ENCODE data around the gene ITGB1.

DNA sequence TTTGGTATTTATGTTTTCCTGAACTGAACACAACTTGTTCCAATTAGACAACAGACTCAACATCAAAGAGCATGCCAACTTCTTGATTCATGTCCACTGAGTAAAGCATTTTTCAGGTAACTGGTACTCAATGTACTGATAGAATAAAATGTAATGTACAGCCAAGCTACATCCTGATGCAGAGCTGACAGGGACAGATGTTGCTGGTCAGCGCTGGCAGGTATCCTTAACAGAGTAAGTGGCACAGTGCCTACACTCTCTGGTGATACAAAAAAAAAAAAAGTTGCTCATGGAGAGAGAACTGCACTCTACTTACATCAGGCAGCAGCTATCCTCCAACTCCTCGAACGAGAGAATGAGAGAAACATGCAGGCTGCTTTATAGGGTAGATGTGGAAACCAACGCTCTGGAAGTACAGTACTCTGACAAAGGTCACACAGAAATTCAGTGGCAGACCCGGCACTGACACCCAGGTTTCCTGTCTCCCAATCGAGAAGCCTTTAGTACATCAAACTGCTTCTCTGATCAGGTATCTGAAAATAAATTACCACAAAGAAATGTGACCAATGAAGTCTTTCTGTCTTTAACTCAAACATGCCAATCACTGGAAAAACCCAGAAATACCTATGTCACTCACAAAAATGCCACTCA is 4.6 kb downstream of the ITGB1 start:
- TF ChIP-seq, protein P1, sequence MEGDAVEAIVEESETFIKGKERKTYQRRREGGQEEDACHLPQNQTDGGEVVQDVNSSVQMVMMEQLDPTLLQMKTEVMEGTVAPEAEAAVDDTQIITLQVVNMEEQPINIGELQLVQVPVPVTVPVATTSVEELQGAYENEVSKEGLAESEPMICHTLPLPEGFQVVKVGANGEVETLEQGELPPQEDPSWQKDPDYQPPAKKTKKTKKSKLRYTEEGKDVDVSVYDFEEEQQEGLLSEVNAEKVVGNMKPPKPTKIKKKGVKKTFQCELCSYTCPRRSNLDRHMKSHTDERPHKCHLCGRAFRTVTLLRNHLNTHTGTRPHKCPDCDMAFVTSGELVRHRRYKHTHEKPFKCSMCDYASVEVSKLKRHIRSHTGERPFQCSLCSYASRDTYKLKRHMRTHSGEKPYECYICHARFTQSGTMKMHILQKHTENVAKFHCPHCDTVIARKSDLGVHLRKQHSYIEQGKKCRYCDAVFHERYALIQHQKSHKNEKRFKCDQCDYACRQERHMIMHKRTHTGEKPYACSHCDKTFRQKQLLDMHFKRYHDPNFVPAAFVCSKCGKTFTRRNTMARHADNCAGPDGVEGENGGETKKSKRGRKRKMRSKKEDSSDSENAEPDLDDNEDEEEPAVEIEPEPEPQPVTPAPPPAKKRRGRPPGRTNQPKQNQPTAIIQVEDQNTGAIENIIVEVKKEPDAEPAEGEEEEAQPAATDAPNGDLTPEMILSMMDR (IDR thresholded peaks at IDR 0.05 in 2 of 3, conservative IDR thresholded peaks at IDR 0.05 in 1 of 3; ENCODE audit: control insufficient read depth in 2 of 3, extremely low read depth in 1 of 3, insufficient read depth in 1 of 3, low read depth in 3 of 3, low read length in 3 of 3): no peak
- no peak for TF ChIP-seq EZH2 (IDR thresholded peaks at IDR 0.05; ENCODE audit: borderline replicate concordance, control insufficient read depth, low read depth, low read length)
- no peak for TF ChIP-seq POLR2AphosphoS5 (IDR thresholded peaks at IDR 0.05; ENCODE audit: low read length)
- no peak for TF ChIP-seq POLR2A (IDR thresholded peaks at IDR 0.05; ENCODE audit: low read depth, low read length)
- TF ChIP-seq, protein P2, sequence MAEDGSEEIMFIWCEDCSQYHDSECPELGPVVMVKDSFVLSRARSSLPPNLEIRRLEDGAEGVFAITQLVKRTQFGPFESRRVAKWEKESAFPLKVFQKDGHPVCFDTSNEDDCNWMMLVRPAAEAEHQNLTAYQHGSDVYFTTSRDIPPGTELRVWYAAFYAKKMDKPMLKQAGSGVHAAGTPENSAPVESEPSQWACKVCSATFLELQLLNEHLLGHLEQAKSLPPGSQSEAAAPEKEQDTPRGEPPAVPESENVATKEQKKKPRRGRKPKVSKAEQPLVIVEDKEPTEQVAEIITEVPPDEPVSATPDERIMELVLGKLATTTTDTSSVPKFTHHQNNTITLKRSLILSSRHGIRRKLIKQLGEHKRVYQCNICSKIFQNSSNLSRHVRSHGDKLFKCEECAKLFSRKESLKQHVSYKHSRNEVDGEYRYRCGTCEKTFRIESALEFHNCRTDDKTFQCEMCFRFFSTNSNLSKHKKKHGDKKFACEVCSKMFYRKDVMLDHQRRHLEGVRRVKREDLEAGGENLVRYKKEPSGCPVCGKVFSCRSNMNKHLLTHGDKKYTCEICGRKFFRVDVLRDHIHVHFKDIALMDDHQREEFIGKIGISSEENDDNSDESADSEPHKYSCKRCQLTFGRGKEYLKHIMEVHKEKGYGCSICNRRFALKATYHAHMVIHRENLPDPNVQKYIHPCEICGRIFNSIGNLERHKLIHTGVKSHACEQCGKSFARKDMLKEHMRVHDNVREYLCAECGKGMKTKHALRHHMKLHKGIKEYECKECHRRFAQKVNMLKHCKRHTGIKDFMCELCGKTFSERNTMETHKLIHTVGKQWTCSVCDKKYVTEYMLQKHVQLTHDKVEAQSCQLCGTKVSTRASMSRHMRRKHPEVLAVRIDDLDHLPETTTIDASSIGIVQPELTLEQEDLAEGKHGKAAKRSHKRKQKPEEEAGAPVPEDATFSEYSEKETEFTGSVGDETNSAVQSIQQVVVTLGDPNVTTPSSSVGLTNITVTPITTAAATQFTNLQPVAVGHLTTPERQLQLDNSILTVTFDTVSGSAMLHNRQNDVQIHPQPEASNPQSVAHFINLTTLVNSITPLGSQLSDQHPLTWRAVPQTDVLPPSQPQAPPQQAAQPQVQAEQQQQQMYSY (CRISPR knock-in tag; IDR thresholded peaks at IDR 0.05): no peak
- no peak for TF ChIP-seq TAF1 (IDR thresholded peaks at IDR 0.05; ENCODE audit: borderline replicate concordance, low read depth, low read length)
- TF ChIP-seq GABPA (IDR thresholded peaks at IDR 0.05; ENCODE audit: low read depth): no peak
